HG03565 (cell line): ENCODE results near the gene TSKU.

Experiments used
- ATAC-seq: cut with Tn5 transposase; IDR thresholded peaks from one replicate; pipeline ENCODE4 v1.9.1; 2021; ENCODE audit warnings: mild to moderate bottlenecking, moderate library complexity; ENCODE audit not compliant: unreplicated experiment

Gene TSKU

DNA sequence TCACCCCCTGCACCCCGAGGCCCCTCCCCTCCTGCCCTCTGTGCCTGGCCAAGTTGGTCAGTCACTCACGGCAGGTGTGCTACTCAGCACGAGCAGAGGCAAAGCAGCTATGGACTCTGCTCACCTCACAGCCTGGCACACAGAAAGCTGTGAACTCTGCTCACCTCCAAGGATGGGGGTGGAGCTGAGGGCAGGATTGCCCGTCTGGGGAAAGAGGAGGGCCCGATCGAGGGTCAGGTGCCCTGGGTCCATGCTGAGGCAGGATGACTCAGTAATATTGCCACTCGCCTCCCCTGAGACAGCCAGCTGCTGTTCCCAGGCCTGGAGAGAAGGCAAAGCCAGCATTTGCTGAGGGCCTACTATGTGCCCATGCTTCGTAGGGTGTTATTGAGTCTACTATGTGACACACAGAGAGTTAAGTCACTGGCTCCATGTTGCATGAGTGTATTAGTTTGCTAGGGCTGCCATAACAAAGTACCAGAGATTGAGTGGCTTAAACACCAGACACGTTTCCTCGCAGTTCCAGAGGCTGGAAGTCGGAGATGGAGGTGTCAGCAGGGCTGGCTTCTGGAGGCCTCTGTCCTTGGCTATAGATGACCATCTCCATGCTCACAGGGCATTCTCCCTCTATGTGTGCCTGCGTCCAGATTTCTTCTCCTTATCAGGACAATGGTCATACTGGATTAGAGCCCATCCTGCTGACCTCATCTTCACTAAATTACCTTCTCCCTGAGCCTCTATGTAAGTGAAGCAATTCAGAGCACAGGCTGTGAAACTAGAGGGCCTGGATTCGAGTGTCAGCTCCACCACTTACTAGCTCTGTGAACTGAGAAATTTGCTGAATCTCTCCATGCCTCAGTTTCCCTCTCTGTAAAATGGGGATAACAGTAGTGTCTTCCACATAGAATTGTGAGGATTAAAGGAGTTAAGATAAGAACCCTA, 13.2 kb upstream of the TSKU start:
- no peak for ATAC-seq

DNA sequence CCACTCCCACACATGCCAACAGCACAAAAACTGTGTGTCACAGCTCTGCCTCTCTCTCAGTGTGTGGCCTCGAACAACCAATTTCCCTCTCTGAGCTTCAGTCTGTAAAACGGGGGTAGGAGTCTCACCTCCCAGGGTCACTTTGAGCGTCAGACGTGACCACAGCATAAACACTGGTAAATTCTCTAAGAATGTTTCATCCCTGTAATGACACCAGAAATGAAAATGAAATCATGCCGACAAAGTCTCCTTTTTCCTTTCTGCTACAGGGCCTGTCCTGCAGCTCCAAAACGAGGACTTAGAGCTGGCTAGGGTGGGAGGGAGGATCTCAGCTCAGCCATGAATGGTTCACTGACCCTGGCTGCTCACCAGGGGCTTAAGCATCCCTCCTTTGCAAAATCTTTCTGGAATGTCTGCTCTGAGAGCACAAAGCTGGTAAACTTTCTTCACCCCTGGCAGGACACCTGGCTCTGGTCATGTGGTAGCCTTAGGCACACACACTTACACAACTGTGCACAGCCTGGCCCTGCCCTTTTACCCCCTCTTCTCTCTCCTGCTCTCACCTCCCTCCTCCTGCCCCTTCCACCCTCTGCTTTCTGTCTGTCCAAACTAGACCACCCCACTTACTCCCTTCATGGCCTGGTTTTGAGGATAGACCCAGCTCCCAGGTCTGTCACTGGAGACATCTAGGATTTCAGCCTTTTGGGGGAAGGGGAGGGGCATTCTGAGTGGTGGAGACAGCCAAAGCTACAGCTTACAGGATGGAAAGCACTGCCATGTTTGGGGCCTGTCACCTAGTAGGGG, 12.3 kb upstream of the TSKU start:
- no peak for ATAC-seq

DNA sequence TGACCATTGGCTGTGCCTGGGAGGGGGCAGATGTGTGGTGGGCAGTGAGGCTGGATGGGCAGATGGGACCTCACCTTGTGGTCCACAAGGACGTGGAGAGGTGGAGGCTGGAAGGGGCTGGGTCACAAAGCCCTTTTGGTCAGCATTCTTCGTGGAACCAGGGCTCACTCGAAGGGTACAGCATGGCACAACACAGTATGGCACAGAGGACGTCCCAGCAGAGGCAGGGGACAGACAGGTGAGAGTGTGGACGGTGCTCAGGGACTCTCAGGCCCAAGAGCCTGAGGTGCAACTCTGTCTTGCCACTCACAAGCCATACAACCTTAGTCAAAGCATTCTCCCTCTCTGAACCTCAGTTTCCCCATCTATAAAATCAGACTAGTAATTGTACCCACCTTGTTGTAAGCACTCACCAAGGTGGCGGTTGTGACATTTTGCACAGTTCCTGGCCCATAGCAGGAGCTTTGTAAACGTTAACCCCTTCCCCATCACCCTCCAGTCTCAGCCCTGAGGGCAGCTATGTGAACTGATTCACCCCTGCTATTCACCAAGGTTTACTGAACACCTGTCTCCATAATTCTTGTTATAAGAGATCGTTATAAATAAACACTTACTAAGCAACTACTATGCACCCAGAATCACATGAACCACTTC, 11.6 kb upstream of the TSKU start:
- no peak for ATAC-seq

DNA sequence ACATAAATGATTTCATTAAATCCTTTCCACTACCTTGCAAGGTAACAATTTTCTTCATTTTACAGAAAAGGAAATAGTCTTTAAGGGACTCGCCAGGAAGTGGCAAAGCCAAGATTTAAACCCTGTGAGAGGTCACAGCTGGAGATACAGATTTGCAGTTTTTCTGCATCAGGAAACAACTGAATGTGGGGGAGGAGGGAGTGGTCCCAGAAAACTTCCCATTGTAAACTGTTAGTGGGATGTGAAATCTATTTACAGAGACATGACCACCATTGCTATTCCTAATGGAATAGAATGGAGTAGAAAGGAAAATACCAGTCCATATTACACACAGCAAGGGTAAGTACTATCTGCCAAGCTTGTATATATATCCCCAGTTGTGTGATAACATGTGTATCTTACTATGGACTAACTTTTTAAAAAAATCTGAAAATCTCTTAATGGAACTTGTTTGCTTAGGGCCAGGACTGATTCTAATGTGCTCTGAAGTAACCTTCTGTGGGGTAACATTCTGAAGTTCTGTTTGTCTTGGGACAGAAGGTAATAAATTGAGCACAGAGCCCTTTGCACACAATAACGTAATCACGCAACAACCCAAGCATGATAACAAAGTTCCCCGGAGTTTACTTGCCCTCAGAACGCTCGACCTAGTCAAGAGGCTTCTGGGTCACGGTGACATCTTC, 10.9 kb upstream of the TSKU start:
- no peak for ATAC-seq

DNA sequence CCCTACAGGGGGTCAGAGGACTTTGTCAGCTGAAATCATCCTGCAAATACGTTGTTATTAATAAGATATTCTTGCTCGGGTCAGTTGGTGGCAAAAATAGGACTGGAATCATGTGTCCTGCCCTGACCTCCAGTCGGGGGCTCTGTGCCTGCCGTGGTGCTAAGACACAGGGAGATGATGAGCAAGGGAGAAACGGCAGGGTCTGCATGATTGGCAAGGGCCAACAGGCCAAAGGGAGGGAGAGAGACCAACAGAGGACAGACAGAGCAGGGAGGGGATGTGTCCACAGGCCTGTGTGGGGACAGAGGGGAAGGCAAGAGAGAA, 10.4 kb upstream of the TSKU start:
- no peak for ATAC-seq

DNA sequence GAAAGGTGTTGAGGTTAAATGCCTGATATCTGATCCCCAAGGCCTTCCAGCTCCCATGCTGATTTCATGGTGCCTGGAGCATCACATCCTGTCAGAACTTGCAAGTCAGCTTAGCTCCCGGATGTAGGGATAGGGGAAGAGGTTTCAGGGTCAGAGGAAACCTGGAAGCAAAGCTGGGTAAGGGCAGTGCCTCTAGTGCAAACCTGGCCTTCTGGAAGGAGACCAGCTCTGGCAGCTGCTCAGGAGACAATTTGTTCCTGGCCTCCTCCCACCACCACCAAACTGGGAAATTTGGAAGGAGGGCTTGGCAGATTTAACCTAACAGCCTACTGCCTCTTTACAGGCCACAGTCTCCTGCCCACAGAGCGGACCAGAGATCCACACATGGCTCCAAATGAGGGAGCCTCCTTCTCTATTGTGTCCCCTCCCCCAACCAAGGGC, 9.2 kb upstream of the TSKU start:
- no peak for ATAC-seq

DNA sequence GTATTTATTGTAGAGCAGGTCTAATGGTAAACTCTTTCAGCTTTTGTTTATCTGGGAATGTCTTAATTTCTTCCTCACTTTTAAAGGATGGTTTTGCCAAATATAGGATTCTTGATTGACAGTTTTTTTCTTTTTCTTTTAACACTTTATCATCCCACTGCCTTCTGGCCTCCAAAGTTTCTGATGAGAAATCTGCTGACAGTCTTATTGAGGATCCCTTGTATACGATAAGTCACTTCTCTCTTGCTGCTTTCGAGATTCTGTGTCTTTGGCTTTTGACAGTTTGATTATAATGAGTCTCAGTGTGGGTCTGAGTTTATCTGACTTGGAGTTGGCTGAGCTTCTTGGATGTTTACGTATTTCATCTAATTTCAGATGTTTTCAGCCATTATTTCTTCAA, 6.7 kb upstream of the TSKU start:
- no peak for ATAC-seq

DNA sequence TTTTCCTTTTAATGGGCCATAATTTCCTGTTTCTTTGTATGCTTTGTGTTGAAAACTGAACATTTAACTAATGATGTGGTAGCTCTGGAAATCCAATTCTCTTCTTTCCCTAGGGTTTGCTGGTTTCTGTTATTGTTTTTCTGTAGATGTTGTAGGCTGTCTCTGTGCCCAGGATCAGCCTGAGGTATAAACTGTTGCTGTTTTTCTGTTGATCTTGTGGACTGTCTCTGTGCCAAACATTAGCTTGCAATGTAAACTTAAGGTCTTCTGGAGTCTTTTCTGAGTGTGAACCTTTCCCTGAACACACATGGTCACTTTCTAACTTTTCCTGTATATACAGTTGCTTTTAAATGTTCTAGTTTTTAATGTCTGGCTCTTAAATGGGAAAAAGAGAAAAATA, 5.9 kb upstream of the TSKU start:
- ATAC-seq, result no peak

DNA sequence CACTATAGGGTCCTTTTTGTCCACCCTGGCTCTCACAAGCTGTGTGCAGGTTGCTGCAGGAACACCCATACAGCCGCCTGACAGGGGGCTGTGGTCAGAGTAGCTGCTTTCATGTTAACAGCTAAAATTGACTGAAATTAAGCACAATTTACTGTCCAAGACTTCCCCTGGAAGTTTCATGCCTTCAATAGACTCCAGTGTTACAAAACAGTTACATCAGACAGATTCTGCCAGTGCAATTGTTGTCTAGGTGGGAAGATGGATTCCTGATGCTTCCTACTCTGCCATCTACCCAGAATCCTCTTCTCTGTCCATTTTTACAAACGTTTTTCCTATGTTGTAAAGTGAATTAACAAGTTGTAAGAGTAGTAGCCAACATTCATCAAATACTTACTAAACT, 5.3 kb upstream of the TSKU start:
- ATAC-seq, result no peak

DNA sequence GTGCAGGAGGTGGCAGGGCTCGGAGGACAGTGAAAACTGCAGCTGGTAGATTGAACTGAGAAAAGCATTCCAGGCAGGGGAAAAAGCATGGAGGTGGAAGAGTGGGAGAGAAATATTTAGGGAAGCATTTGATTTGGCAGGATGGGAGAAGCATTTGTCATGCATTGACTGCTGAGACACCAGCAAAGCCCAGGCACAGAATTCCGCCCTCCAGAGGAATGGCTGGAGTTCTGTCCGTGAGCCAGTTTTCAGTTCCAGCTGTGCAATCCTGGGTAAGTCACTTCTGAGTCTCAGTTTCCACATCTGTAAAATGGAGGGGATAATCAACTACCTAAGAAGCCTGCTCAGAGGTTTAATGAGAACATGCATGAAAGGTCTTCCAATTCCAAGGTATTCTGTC, 4.3 kb upstream of the TSKU start:
- no peak for ATAC-seq

DNA sequence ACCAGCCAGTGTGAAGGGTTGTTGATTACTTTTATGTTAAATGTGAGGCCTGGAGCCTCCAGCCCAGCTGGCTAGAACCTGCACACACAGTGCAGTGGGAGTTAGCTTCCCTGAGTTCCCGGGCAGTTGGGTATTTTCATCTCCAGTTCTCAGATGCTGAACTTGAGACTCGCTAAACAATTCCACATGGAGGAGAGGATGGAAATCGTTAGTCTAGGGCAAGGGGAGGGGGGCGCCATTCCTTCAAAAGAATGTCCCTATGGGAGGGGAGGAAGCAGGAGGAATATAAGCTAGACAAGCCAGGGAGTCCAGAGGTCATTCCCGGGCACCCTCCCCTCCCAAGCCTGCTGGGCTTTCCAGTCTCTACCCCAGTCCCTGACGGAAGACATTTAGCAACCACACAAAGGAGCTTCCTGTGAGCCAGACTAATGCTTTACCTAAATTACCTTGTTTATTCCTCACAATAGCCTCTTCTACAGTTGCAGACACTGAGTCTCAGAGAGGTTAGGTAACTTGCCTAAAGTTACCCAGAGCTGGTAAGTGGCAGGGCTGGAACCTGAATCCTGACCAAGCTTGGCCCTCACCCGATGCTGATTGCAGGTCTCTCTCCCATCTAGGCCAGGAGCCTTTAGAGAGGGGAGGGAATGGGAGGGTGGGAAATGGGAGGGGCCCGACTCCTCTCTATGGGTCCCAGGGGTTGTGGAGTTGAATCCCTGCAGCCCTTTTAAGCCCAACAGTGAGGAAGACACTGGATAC, 1.9 kb upstream of the TSKU start:
- ATAC-seq, result no peak

DNA sequence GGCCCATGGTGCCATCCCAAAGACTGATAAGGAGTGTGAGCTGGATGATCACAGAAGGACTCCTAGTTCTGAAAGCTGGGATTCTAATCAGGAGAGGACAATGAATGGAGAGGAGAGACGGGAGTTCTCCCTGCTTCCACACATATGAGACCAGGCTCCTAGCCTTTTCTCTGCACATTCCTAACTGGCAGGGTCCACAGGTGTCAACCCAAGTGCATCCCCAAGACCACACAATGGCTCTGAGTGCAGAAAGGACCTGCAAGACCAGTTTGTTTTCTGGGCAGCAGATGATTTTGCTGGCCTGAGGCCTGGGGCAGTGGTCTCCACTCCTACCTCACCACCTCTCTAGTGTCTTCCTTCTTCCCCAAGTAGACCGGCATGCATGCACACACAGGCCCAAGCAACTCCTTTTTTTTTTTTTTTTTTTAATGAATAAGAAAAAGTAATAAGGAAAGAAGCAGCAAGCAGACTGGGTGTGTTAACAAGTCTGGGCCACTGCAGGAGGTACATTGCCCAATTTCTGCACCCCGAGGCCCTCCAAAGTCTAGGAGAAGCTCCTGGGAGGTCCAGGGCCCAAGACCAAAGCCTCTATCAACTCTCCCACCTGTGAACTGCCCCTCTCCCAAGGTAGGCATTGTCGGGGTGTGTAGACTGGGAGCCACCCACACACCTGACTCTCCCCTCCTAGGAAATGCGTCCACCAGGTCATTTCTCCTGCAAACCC, 1.2 kb upstream of the TSKU start:
- no peak for ATAC-seq

DNA sequence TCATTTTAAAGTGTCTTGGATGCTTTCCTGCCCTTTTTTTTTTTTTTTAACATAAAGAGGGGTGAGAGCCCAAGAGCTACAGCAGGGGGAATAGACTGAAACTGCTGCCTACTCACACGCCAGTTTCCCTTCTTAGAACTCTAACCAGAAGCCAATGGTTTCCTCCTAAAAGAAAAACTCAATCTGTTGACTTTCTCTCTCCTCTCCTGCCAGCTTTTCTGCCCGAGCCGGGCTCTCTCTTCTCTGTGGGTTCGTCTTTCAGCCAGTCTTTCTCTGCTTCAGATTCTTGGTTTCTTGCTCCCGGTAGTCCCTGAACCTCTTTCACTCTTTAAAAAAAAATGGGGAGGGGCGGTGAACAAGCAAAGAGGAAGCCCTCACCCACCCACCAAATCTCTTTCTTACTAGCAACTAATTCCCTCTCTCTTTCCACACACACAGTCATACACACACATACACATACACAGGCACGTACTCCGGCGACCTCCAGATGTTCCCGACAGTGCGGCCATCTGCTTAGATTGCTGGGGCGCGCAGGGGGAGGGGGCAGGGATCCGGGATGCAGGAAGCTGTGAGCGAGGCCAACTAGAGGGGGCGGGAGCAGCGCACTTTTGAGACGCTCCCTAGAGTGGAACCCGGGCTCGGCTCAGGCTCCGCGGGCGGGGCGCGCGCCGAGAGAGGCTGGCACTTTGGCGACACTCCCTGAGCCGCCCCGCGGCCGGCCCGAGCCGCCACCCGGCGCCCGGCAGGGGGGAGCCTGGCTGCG, 444 bp upstream of the TSKU start:
- ATAC-seq, result no peak

DNA sequence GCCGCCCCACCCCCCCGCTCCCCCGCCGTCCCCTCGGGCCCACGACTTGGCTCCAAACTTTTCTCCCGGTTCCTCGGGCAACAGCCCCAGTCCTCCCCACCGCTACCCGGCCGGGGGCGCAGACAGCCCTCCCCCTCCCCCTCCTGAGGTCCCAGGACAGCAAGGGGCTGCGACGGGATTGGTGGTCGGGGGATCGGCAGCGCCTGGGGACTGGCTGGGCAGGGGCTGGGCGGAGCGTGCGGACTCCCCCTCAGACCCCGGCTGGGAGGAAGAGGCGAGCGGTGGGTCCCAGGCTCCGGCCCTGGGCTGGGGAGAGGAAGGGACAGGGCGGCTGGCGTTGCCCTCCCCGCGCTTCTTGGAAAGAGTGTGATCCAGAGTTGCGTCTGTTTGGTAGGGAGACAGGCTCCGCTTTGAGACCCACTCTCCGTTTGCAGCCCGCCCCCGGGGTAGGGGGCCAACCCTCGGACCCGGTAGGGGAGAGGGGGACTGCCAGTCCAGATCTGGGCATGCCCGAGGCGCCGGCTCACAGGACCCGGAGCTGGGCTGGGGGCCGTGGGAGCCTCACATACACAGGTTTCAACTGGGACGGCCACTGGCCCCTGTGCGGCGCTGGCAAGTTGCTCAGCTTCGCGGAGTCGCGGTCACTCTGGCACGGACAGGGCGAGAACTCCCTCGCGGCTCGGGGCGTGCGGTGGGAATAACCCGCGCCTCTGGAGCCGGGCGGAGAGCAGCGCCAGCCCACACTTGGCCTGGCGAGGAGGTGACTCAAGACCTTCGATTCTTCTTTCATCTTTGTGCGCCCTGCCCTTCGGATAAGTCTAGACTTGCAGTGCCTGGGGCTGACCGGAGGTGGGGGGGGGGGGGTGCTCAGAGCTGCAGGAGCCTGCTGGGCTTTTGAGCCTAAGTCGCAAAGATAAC, 999 bp downstream of the TSKU start:
- no peak for ATAC-seq

DNA sequence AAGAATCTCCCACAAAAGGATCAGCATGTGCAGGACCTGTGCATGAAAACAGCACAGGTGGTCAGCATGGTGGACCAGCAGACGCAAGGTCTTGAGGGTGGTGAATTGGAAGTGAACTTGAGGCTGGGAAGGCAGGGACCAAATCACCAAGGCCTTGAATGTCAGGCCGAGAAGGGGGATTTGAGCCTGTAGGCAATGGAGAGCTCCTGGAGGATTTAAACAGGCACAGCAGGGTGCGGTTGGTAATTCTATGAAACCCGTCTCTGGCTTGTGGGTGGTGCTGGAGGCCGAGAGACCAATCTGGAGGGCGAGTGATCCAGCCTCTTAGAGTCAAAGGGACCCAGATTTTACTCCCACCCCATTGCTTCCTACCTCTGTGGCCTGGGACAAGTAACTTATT, 2.4 kb downstream of the TSKU start:
- ATAC-seq, result no peak

DNA sequence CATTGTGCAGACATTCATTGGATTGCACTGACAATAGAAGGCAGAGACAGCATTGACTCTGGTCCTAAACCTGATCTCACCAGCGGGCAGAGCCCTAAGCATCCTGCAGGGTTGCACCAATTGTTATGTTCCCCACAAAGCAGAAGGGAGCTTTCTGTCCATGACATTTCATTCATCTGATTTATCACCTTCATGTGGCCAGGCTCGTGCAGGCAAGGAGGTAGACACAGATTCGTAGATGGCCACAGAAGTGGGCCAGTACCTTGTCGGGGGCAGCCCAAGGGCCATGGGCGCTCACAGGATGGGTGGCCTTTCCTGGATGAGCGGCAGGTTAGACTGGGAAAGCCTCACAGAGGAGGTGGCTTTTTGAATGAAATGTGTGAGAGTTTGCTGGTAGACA, 2.9 kb downstream of the TSKU start:
- ATAC-seq, result no peak

DNA sequence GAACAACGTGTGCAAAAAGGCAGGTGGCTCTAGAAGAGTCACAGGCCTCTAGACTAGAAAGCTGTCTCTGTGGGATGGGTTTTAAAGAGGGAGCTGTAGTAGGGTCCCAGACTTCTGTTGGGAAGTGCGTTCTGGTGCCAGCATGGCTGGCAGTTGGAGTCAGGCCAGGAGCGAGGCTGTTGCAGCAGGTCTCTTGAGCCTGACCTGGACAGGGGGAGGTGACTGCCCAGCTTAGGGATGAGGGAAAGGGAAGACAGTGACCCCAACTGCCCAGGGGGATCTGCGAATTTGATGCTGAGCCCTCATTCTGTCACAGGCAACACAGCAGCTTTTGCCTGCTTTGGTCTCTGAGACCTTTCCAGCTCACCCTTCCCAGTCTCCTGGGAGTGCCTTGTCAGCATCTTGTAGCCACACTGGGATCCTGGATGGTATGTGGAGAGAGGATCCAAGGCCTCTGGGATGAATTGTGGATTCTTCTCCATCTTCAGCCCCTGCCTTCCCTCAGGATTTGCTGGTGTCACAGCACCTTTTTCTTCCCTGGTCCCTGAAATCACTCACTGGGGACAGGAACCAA, 3.4 kb downstream of the TSKU start:
- ATAC-seq, result no peak

DNA sequence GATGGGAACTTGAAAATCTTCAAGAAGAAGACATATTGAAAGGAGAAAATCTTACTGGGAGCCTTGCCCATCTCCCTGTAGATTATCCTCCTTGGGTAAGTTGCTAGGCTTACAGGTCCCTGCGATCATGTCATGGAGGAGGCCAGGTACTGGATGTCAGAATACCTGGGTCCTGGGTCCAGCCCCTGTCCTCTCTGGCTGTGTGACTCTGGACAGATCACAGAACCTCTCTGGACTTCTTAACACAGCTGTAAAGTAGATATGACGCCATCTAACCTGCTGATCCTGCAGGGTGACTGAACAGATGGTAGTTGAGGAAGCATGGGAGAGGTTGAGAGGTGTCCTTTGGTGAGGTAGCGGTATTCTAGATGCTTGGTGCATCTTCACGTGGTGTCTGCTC, 4.1 kb downstream of the TSKU start:
- ATAC-seq, result no peak
